Activated naive CD4-positive, alpha-beta T cell treated with anti-CD3 and anti-CD28 coated beads, Interleukin-2, amount 50 U/mL, for 24 hours (primary cell): ENCODE measurements around the gene GIMAP1.
A peak's percentile ranks its signal among the peaks of the same experiment; 100 is the strongest.
"Not testable (repeated sequence)": the region's sequence is repeated elsewhere in the genome, so short reads cannot be mapped to it uniquely, and the experiment has no call there.

Source experiments
- H3K27ac Mint-ChIP-seq: one replicate; pipeline ENCODE4 v1.8.0; 2021; ENCODE audit warnings: mild to moderate bottlenecking, mixed read lengths
- H3K27me3 Mint-ChIP-seq: one replicate; pipeline ENCODE4 v1.8.0; 2021; ENCODE audit warnings: mixed read lengths
- H3K36me3 Mint-ChIP-seq: one replicate; pipeline ENCODE4 v1.8.0; 2021; ENCODE audit warnings: mixed read lengths
- H3K4me1 Mint-ChIP-seq: one replicate; pipeline ENCODE4 v1.8.0; 2021; ENCODE audit warnings: mixed read lengths
- H3K4me3 Mint-ChIP-seq: one replicate; pipeline ENCODE4 v1.8.0; 2021; ENCODE audit warnings: mild to moderate bottlenecking, mixed read lengths
- H3K9me3 Mint-ChIP-seq: one replicate; pipeline ENCODE4 v1.8.0; 2021; ENCODE audit warnings: mixed read lengths

The GIMAP1 gene

GRCh38 chr7:150716368-150716767 lies at the start of gene GIMAP1:
TSS of gene GIMAP1 (plus strand) at chr7:150716613. CDS start at chr7:150719048, 2,435 bp downstream.
- Mint-ChIP-seq H3K36me3 (peaks cover 26% of the 10 kb centered on the region), H3K4me1 (peaks cover 76% of the 10 kb centered on the region), H3K4me3 (peak within 1 kb of the TSS; percentile 87), H3K9me3 (peaks cover 11% of the 10 kb centered on the region), H3K27me3 (no peaks in the 10 kb centered on the region), H3K27ac (peak within 1 kb of the TSS; percentile 99)

DNA sequence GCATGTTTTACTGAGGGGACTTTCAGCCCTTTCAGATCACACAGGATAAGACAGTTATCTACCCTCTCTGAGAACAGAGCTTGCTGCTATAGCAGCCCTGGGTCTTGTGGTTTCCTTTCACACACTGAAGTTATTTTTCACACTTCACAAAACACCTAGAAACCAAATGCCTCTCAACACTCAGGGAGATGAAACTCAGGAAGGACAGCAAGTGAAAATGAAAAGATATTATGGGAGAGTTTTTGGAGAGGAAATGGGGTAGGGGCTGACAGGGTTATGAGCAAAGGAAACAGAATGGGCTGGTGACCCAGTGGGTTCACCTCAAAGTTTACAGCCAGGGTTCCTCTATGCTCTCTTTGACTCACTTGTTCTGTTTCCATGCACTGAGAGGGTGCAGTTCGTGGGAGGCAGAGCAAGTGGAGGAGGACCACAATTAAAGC lies 47.9 kb upstream of the GIMAP1 start:
- peak overlapping the region; percentile 95 for H3K27ac Mint-ChIP-seq
- H3K36me3 Mint-ChIP-seq = peaks cover 12% of the 10 kb centered on the region
- H3K27me3 Mint-ChIP-seq = no peaks in the 10 kb centered on the region
- peaks cover 15% of the 10 kb centered on the region for H3K9me3 Mint-ChIP-seq
- peaks cover 96% of the 10 kb centered on the region for H3K4me1 Mint-ChIP-seq
- H3K4me3 Mint-ChIP-seq = peak overlapping the region; percentile 77

GRCh38 chr7:150668977-150669376 lies 47.4 kb upstream of the GIMAP1 start:
- no peaks in the 10 kb centered on the region for H3K27me3 Mint-ChIP-seq
- H3K27ac Mint-ChIP-seq = peak overlapping the region; percentile 95
- H3K4me1 Mint-ChIP-seq = peaks cover 94% of the 10 kb centered on the region
- peaks cover 12% of the 10 kb centered on the region for H3K36me3 Mint-ChIP-seq
- H3K9me3 Mint-ChIP-seq = peaks cover 15% of the 10 kb centered on the region
- peak overlapping the region; percentile 77 for H3K4me3 Mint-ChIP-seq

GRCh38 chr7:150671798-150672585 lies 44.4 kb upstream of the GIMAP1 start:
- not testable (repeated sequence) for H3K36me3 Mint-ChIP-seq, H3K4me3 Mint-ChIP-seq, H3K27me3 Mint-ChIP-seq
- peaks cover 92% of the 10 kb centered on the region for H3K4me1 Mint-ChIP-seq
- H3K27ac Mint-ChIP-seq = peak overlapping the region; percentile 91
- peaks cover 12% of the 10 kb centered on the region for H3K9me3 Mint-ChIP-seq

DNA sequence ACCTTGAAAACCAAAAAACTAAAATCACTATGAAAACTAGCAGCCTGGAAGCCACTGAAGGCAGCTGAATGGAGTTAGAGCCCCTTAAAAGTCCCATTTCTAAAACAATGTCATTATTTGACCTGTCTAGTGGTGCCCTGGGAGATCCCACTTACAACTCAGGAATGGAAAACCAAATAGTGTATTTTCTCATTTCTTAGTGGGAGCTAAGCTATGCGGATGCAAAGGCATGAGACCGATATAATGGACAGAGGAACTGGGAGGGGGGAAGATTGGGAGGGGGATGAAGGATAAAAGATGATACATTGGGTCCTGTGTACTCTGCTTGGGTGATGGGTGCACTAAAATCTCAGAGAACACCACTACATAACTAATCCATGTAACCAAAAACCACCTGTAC lies 40.7 kb upstream of the GIMAP1 start:
- Mint-ChIP-seq H3K4me3 (peak overlapping the region; percentile 73), H3K36me3 (peaks cover 14% of the 10 kb centered on the region), H3K9me3 (peaks cover 11% of the 10 kb centered on the region), H3K27ac (peak overlapping the region; percentile 80), H3K4me1 (peaks cover 85% of the 10 kb centered on the region), H3K27me3 (no peaks in the 10 kb centered on the region)

GRCh38 chr7:150676276-150676675 lies 40.1 kb upstream of the GIMAP1 start:
- Mint-ChIP-seq H3K36me3 (peaks cover 14% of the 10 kb centered on the region), H3K27ac (peak overlapping the region; percentile 95), H3K4me1 (peaks cover 85% of the 10 kb centered on the region), H3K4me3 (peak overlapping the region; percentile 80), H3K9me3 (peaks cover 13% of the 10 kb centered on the region)
- not testable (repeated sequence) for H3K27me3 Mint-ChIP-seq

DNA sequence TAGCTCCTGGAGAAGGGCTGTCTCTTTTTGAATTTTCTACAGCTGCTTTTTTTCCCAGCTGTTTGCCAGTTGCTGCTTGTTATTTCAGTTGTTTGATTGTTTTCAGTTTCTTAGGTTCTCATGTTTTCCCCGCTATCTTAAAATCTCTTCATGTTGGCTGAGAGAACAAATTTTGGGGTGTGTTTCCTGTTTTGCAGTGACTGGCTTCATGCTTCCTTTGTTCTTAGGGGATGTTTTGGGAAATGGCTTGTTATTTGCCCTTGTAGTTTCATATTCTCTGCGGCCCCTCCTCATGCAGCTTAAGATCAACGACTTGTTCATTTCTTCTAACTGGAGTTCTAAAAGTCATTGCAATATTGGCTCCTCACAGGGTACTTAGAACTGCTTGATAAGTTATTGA lies 39.6 kb upstream of the GIMAP1 start:
- H3K36me3 Mint-ChIP-seq = peaks cover 15% of the 10 kb centered on the region
- H3K27ac Mint-ChIP-seq = peak overlapping the region; percentile 95
- H3K27me3 Mint-ChIP-seq = not testable (repeated sequence)
- H3K4me3 Mint-ChIP-seq = peak overlapping the region; percentile 80
- H3K4me1 Mint-ChIP-seq = peaks cover 86% of the 10 kb centered on the region
- peaks cover 16% of the 10 kb centered on the region for H3K9me3 Mint-ChIP-seq

GRCh38 chr7:150678601-150679000 lies 37.8 kb upstream of the GIMAP1 start:
- H3K4me3 Mint-ChIP-seq = peak overlapping the region; percentile 74
- H3K36me3 Mint-ChIP-seq = peaks cover 17% of the 10 kb centered on the region
- H3K27ac Mint-ChIP-seq = peak overlapping the region; percentile 96
- H3K27me3 Mint-ChIP-seq = not testable (repeated sequence)
- H3K4me1 Mint-ChIP-seq = peaks cover 90% of the 10 kb centered on the region
- peaks cover 11% of the 10 kb centered on the region for H3K9me3 Mint-ChIP-seq

GRCh38 chr7:150680364-150680763 lies 36.0 kb upstream of the GIMAP1 start:
- H3K27me3 Mint-ChIP-seq, H3K4me3 Mint-ChIP-seq, H3K27ac Mint-ChIP-seq: not testable (repeated sequence)
- Mint-ChIP-seq H3K9me3 (peaks cover 11% of the 10 kb centered on the region), H3K36me3 (peaks cover 17% of the 10 kb centered on the region), H3K4me1 (peaks cover 92% of the 10 kb centered on the region)

GRCh38 chr7:150685219-150686029 lies 31.0 kb upstream of the GIMAP1 start, which contains the start of gene GIMAP2:
TSS of gene GIMAP2 (plus strand) at chr7:150685706. CDS start at chr7:150687060, 1,354 bp downstream.
- Mint-ChIP-seq H3K36me3 (peaks cover 41% of the 10 kb centered on the region), H3K4me3 (peak within 1 kb of the TSS; percentile 96), H3K27me3 (no peaks in the 10 kb centered on the region), H3K27ac (peak within 1 kb of the TSS; percentile 99), H3K4me1 (peaks cover 88% of the 10 kb centered on the region), H3K9me3 (peaks cover 17% of the 10 kb centered on the region)

DNA sequence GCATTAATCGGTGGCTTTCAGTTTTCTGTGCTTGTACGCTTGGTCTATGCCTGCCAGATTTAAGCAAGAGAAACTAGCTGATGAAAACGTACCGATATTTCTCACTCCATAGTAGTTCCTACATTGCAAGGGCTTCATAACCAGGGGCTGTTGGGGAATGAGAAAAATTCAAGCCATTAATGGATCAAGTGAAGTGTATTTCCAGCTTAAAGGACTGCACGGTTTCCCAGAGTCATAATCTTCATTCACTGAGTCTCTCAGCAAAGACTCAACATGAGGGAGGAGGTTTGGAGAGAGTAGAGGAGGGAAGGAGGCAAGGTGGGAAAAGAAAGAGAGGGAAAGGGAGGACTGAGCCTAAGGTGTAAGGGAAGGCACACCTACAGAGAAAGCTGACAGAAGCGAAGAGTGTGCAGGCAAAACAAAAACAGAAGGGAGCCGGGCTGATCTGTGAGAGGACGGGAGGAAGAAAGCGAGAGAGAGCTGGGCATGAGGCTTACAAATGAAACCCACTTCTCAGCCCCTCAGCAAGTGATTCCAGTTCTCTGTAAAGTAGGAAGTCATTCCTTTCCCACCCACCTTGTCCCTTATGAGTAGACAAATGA lies 30.3 kb upstream of the GIMAP1 start:
- H3K9me3 Mint-ChIP-seq = peaks cover 17% of the 10 kb centered on the region
- peaks cover 45% of the 10 kb centered on the region for H3K36me3 Mint-ChIP-seq
- peak overlapping the region; percentile 99 for H3K27ac Mint-ChIP-seq
- H3K27me3 Mint-ChIP-seq = no peaks in the 10 kb centered on the region
- peaks cover 90% of the 10 kb centered on the region for H3K4me1 Mint-ChIP-seq
- H3K4me3 Mint-ChIP-seq = peak overlapping the region; percentile 96

- Mint-ChIP-seq H3K9me3 (peaks cover 12% of the 10 kb centered on the region), H3K36me3 (peaks cover 58% of the 10 kb centered on the region), H3K27ac (peak overlapping the region; percentile 99), H3K4me3 (peak overlapping the region; percentile 96), H3K27me3 (no peaks in the 10 kb centered on the region), H3K4me1 (peaks cover 80% of the 10 kb centered on the region)
These were observed 27.8 kb upstream of the GIMAP1 start for GRCh38 chr7:150688630-150689029.

GRCh38 chr7:150695654-150696053 lies 20.8 kb upstream of the GIMAP1 start:
- no peaks in the 10 kb centered on the region for H3K27me3 Mint-ChIP-seq
- peak overlapping the region; percentile 27 for H3K4me3 Mint-ChIP-seq
- H3K27ac Mint-ChIP-seq = no peak overlapping the region
- peaks cover 56% of the 10 kb centered on the region for H3K36me3 Mint-ChIP-seq
- peaks cover 21% of the 10 kb centered on the region for H3K4me1 Mint-ChIP-seq
- H3K9me3 Mint-ChIP-seq = peaks cover 27% of the 10 kb centered on the region

DNA sequence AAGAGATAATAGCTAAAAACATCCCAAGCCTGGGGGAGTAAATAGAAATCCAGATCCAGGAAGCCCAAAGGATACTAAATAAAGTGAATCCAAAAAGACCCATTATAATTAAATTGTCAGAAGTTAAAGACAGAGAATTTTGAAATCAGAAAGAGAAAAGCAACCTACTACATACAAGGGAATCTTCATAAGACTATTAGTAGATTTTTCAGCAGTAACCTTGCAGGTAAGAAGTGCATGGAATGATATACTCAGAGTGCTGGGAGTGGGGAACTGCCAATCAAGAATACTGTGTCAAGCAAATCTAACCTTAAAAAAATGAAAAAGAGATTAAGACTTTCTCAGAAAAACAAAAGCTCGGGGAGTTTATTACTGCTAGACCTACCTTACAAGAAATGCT lies 13.2 kb upstream of the GIMAP1 start:
- H3K27me3 Mint-ChIP-seq = no peaks in the 10 kb centered on the region
- peaks cover 44% of the 10 kb centered on the region for H3K36me3 Mint-ChIP-seq
- H3K4me1 Mint-ChIP-seq = peaks cover 11% of the 10 kb centered on the region
- H3K9me3 Mint-ChIP-seq = peaks cover 36% of the 10 kb centered on the region
- no peak overlapping the region for H3K27ac Mint-ChIP-seq
- no peak overlapping the region for H3K4me3 Mint-ChIP-seq

GRCh38 chr7:150715293-150715692 lies 1.1 kb upstream of the GIMAP1 start:
- H3K4me3 Mint-ChIP-seq = peak overlapping the region; percentile 87
- no peaks in the 10 kb centered on the region for H3K27me3 Mint-ChIP-seq
- H3K27ac Mint-ChIP-seq = peak overlapping the region; percentile 99
- peaks cover 69% of the 10 kb centered on the region for H3K4me1 Mint-ChIP-seq
- H3K36me3 Mint-ChIP-seq = peaks cover 22% of the 10 kb centered on the region
- peaks cover 11% of the 10 kb centered on the region for H3K9me3 Mint-ChIP-seq
